CD4-positive, alpha-beta T cell treated with Interleukin-21 for 1 hour (primary cell): ENCODE results near the gene SMAP2.
A peak's percentile ranks its signal among the peaks of the same experiment; 100 is the strongest.

ENCODE experiments used
- DNase-seq: peaks from one replicate; pipeline ENCODE4 v3.0.0-alpha.2; 2020

The SMAP2 gene

DNA sequence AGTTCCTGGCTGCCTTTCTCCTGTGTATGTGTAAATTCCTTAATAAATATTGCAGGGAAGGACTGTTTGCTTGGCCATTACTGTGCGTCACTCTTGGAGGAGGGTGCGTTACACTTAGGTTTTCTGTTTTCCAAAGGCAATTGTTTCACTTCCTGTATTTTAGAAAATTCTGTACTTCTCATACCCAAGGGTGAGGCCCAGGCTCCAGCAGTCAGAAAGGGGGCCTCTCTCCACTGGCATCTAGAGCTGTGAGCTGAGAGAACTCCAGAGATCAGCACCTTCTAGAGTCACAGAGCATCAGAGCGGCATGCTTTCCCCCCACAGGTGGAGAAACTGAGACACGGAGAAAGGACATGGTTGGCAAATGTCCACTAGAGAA lies 49.7 kb downstream of the SMAP2 start:
- no peak for DNase-seq

DNA sequence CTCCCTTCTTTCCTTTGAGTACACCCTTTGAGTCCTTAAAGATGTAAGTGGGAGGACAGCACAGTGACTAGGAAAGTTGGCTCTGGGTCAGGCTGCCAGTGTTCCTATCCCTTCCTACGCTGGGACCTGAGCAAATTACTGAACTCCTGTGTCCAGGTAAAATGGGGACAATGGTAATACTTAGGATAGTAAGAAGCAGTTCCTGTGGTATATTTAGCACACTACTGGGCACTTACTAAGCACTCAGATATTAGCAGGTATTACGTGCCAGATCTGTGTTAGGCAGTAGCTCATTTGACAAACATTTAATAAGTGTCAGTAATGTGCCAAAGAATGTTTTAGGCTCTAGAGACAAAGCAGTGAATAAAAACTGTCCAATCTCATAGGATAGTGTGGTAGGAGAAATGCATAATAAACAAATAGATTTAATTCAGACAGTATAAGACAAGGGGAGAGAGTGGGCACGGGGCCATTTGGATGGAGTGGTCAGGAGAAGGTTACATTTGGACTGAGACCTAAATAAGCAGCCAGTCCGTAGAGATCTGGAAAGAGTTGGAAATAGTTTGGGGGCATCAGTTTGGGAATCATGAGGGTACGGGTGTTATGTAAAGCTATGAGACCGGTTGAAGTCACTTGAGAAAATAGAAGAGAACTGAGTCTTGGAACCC lies 50.6 kb downstream of the SMAP2 start:
- DNase-seq = no peak

DNA sequence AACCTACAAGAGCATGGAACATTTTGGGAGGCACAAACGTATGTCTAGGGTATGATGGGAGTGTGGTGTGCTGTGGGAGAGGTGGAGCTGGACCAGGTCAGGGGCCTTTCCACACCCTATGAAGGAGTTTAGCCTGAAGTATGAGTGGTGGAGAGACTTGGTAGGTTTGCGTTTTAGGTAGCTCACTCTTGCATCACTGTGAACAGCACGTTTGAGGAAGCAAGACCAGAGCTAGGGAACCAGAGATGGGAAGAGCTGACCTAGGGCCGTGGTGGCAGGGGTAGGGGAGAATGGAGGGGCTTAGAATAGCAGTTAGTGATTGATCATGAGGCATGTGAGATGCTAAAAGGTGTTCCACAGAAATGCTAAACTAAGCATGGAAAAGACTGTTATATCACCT lies 51.7 kb downstream of the SMAP2 start:
- DNase-seq = no peak

DNA sequence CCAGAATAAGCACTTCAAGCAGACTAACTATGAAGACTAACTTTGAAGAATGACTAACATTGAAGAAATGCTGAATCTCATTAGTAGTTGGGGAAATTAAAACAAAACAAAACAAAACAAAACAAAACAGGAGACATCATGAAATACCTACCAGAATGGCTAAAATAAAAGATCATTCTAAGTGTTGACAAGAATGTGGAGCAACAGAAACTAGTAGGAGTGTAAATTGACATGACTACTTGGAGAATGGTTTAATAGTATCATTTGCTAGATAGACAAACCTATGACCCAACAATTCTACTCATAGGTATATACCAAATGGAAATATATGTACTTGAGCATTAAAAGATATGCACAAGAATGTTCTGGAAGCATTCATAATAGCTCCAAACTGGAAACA lies 57.9 kb downstream of the SMAP2 start:
- DNase-seq = no peak

DNA sequence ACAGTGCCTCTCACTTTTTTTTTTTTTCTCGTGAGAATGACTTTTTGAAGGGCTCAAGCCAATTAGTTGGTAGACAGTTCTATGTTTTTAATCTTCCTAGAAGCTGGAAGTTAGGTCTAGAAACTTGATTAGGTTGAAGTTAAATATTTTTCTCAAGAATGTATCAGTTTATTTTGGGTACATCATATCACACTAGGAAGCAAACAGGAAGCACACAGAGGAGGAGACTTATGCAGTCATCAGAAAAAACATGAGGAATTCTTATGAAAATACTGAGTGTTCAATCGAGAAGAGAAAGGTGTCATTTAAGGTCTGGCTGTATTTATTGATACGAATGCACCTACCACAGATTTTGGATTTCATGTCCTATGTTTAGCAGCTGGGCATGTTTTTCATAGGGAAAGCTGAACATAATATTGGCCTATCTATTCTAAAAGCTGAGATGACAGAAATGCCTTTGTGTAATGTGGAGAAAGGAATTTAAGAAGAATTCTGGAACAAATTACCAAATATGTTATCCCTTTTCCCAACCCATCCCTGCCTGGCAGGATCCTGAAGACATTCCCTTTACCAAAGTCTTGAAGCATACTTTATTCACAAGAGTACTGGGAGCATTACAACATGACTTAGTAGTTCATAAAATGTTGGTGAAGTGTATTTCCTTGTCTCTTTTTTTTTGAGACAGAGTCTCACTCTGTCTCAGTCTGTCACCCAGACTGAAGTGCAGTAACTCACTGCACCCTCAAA lies 59.3 kb downstream of the SMAP2 start:
- DNase-seq = no peak

DNA sequence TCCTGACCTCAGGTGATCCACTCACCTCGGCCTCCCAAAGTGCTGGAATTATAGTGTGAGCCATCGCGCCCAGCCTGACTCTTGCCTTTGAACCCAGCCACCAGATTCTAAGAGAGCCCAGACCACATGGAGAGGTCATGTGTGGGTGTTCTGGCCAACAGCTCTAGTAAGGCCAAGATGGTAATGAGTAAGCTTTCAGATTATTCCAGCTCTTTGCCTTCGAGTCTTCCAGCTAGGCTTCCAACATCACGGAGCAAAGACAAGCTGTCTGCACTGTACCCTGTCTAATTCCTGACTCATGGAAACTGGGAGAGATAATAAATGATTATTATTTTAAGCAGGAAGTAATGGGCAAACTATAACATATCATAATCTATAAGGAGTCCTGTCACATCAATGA lies 61.9 kb downstream of the SMAP2 start:
- DNase-seq = no peak

DNA sequence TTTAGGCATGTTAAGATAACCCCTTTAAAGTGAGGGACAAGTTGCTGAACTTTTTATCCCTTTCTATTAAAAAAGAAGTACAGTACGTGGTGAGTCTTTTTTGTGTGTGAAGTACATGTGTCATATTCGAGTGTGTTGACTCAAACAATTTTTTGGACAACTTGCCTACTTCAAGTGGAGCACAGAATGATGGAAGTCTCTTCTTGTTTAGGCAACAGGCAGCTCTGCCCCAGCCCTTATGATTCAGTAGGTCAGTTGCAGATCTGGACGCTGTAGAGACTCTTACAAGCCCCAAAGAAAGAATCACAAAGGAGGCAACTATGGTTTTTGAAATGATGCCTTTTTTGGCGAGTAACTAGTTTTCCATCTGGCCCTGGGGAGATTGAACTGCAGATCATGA lies 62.3 kb downstream of the SMAP2 start:
- DNase-seq = no peak

DNA sequence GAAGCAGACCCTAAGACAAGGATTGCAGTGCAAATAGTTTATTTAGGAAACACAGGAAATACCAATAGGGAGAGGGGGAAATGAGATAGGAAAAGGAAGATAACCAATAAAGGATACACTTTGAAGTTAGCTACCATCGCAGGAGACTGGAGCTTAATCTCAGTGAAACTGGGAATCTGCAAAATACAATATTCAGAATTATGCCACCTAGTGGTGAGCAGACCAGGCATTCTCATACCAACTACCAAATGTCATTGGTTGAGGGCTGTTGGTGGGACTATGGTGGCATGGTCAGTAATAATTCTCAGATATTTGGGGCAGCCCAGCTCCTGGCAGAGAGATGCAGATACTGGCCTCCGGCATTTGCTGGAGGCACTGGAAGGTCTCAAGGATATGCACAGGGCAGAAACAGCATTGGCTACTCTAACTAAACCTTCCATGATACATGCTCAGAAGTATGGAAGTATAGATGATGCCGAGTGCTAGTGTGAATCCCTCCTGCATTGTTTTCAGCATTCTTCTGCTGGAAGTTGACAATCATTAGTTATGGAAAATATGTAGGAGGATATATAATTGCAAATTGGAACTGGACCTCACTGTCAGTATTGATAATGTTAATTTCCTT lies 65.0 kb downstream of the SMAP2 start:
- peak; percentile 54 for DNase-seq

DNA sequence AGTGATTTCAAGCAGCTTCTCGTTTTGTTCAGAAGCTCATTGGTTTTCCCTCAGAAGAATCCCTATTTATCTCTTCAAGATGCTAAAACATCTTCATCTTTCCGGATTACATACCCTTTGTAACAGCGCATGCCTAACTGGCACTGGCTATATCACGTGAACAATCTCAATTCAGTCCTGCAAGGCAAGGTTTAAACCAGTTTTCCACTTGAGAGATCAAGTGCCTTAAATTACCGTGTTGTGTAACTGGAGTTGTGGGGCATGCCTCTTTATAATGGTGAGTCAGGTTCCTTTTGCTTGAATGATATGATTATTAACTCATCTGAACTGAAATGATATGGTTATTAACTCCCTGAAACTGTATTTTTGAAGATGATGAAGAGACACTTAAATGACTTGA lies 65.7 kb downstream of the SMAP2 start:
- DNase-seq = no peak

DNA sequence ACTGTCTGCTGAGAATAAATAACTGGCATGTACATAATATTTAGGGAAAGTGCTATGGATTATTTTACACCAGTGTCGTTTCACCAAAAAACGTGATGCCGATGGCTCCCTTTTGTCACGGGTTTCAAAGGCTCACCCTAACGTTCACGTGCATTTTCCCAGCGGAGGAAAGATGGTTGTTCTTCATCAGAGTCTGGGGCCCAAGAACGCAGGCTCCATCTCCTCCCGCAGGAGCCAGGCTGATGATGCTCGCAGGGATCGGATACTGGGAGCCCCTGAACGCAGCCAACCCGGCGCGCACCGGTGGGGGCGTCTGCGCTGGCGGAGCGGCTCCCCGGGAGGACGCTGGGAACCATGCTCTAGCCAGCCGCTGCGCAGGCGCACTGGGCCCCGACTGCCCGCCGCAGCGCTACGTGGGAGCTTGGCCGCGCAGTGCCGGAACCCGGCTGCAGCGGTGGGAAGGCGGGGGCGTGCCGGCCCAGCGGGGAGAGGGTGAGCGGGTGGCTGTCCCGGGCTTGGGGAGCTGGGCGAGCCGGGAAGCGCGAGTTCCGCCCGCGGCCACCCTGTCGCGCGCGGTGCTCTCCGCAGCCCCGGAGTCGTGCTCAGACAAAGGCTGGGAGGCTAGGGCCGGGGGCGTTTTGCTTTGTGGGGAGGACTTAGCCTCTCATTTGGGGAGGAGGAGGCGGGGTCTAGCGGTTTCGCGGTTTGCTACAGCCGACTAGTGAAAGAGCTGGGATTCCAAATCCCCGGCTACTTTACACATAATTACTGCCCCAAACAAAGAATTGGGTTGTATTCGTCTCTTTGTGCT lies 76.4 kb downstream of the SMAP2 start, which contains the start of gene ZFP69B:
Gene ZFP69B, plus strand, starts transcription at position 793 of the 811 bp plus-strand sequence. CDS start 486 bp downstream, outside the sequence.
- DNase-seq = peak; percentile 88

DNA sequence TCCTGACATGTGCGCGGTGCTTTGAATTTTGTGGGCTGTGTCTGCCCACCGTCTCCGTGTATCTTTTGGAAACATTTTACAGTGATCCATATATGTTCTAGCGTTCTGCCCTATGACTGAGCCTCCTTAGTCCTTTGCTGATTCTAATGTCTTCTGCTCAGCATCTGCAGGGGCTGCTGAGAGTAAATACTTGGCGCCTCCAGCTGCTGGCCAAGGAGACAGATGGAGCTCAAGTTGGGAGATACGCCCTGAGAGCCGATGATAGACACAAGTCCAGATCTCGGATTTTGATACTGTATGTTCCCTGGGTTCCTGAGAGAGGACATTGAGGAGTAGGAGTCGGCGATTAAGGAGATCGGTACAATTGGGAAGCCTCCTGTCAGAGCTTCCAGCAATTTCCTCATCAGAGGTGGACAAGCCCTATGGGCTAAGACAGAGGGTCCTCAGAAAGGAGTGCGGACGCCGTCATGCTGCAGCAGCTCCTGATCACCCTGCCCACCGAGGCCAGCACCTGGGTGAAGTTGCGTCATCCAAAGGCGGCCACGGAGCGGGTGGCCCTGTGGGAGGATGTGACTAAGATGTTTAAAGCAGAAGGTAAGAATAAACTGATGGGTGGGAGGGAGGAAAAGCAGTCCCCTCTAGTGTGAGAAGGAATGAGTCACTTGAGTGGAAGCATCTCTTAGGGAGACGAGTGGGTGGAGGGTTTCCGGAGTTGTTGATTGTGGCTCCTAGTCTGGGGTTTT lies 77.1 kb downstream of the SMAP2 start:
- DNase-seq = peak; percentile 70

DNA sequence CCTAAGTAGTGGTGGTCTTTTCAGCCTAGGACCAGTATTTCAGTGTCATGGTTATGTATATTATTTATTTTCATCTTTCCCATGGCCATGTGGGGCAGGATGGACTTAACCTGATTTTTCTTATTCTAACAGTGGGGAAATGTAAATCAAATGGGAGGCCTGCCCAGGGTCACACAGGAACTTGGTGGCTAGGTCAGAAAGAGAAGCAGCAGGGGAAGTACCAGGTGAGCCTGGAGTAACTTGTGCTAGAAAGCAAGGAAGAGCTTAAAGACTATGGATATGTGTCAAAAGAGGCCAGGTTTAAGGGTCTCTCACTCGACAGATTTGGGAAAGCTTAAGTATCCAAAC lies 77.7 kb downstream of the SMAP2 start:
- DNase-seq = no peak

DNA sequence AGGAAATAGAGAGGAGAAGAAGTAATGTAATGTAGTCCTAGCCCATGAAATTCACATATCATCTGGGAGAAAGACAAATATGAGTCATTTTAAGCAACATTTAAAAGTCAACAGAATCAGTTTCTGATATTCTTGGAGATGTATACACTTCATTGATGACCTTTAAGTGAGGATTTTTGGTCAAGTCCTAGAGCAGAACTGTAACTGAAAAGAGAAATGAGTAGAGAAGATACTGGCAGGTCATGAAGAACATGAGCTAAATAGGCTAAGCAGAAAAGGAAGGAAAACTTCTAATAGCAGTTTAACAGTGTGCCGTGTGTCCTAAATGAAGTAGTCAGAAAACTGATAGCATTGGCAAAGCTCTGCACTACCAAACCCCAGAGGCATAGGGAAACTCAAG lies 81.3 kb downstream of the SMAP2 start:
- DNase-seq = no peak

DNA sequence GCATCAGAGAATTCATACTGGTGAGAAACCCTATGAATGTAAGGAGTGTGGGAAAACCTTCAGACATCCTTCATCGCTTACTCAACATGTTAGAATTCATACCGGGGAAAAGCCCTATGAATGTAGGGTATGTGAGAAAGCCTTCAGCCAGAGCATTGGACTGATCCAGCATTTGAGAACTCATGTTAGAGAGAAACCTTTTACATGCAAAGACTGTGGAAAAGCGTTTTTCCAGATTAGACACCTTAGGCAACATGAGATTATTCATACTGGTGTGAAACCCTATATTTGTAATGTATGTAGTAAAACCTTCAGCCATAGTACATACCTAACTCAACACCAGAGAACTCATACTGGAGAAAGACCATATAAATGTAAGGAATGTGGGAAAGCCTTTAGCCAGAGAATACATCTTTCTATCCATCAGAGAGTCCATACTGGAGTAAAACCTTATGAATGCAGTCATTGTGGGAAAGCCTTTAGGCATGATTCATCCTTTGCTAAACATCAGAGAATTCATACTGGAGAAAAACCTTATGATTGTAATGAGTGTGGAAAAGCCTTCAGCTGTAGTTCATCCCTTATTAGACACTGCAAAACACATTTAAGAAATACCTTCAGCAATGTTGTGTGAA lies 89.5 kb downstream of the SMAP2 start:
- DNase-seq = no peak

DNA sequence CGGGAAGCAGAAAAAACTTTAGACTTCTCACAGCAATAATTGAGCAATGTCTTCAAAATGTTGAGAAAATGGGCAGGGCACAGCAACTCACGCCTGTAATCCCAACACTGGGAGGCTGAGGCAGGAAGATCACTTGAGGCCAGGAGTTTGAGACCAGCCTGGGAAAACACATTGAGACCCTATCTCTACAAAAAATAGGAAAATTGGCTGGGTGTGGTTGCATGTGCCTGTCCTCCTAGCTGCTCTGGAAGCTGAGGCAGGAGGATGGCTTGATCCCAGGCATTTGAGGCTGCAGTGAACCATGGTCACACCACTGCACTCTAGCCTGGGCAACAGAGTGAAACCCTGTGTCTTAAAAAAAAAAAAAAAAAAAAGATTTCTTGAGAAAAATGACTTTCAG lies 95.8 kb downstream of the SMAP2 start:
- no peak for DNase-seq
